ENCODE data around the gene SPPL2C.

GRCh38 chr17:45835481-45835880, 9.2 kb upstream of the SPPL2C start:
- TF ChIP-seq CTCF (IDR thresholded peaks at IDR 0.05; ENCODE audit: low read depth, low read length, poor library complexity, severe bottlenecking) (no peak), EZH2phosphoT487 (IDR thresholded peaks at IDR 0.05; ENCODE audit: borderline replicate concordance, low read length) (no peak)
